Large intestine (tissue), 3 donors: Measurements from ENCODE around the gene MMUT. TPM values are rescaled to one million over a fixed set of nuclear protein-coding genes. Genes with fewer than 3 reads are reported as not detected.
"Not testable (repeated sequence)": the region's sequence is repeated elsewhere in the genome, so short reads cannot be mapped to it uniquely, and the experiment has no call there.

Source experiments
- DNase-seq, 2 donors: peaks; one replicate each; pipeline versions ENCODE4 v3.0.0 to v3.0.0-alpha.2; 2013
- H3K27ac ChIP-seq: one replicate; pipeline ENCODE4 v1.5.1; 2013; ENCODE audit warnings: low read length
- H3K27me3 ChIP-seq: 2 replicates; pipeline ENCODE4 v1.6.1; 2013; ENCODE audit warnings: low read length; ENCODE audit not compliant: control insufficient read depth, insufficient read depth
- H3K36me3 ChIP-seq: 2 replicates; pipeline ENCODE4 v1.6.1; 2013; ENCODE audit warnings: low read length; ENCODE audit not compliant: control insufficient read depth, insufficient read depth
- H3K4me1 ChIP-seq: one replicate; pipeline ENCODE4 v1.6.1; 2013; ENCODE audit warnings: low read length; ENCODE audit not compliant: control insufficient read depth, insufficient read depth
- H3K4me3 ChIP-seq: one replicate; pipeline ENCODE4 v1.5.1; 2013; ENCODE audit warnings: low read length
- H3K9me3 ChIP-seq: one replicate; pipeline ENCODE4 v1.6.1; 2013; ENCODE audit warnings: mild to moderate bottlenecking, low read depth, low read length, moderate library complexity; ENCODE audit not compliant: control insufficient read depth
- WGBS: methylation state at CpG from one replicate; pipeline ENCODE4 v1.1.5; 2013; ENCODE audit warnings: low lambda C conversion rate; ENCODE audit not compliant: insufficient coverage; 5-methylcytosine and 5-hydroxymethylcytosine counted together
- polyA plus RNA-seq: library from polyadenylated mRNA; unstranded; fragments of 120-200 nt; gene quantifications from one replicate; pipeline ENCODE4 v1.2.1, GENCODE V29; 2013

MMUT gene
- polyA plus RNA-seq, 1 donor, result 35.6 TPM

GRCh38 chr6:49386667-49387508 lies 76.2 kb downstream of the MMUT start:
- H3K4me3 ChIP-seq, H3K9me3 ChIP-seq, H3K27ac ChIP-seq, H3K4me1 ChIP-seq, DNase-seq, H3K27me3 ChIP-seq, H3K36me3 ChIP-seq: not testable (repeated sequence)
- 94% methylated on average over 2 of the region's 28 CpGs for WGBS

- WGBS, result 83% methylated on average over 1 of the region's 2 CpGs
- Histone ChIP-seq H3K27ac (no peak overlapping the region), H3K4me1 (no peaks in the 10 kb centered on the region), H3K4me3 (no peak overlapping the region), H3K27me3 (no peaks in the 10 kb centered on the region), H3K36me3 (no peaks in the 10 kb centered on the region), H3K9me3 (no peaks in the 10 kb centered on the region)
- no peak for DNase-seq
Measured at GRCh38 chr6:49384904-49385303, 78.1 kb downstream of the MMUT start.

Other genes with a start within 250 kb of the MMUT start
- 7.3 TPM for gene CENPQ, start 117 bp upstream of the MMUT start, polyA plus RNA-seq
- gene GLYATL3, start 36.7 kb upstream of the MMUT start, polyA plus RNA-seq, result not detected
- gene C6orf141, start 87.4 kb upstream of the MMUT start, polyA plus RNA-seq, result 24.1 TPM
- 1.3 TPM for gene RHAG, start 173.6 kb upstream of the MMUT start, polyA plus RNA-seq